Activated CD4-positive, alpha-beta memory T cell treated with anti-CD3 and anti-CD28 coated beads for 36 hours (primary cell): ENCODE results near the gene LRRC37A2. TPM values are rescaled to one million over a fixed set of nuclear protein-coding genes. Genes with fewer than 3 reads are reported as not detected.
"Not testable (repeated sequence)": the region's sequence is repeated elsewhere in the genome, so short reads cannot be mapped to it uniquely, and the experiment has no call there.

Experiments used
- CTCF ChIA-PET: fragments of 350-600 bp; sonication (Branson Sonifier 250); formaldehyde crosslinking; loops from one replicate; lab custom pipeline; 2021; ENCODE audit warnings: antibody characterized with exemption, inconsistent platforms; lab: Charles Lee
- POLR2A ChIA-PET: fragments of 350-600 bp; sonication (Branson Sonifier 250); formaldehyde crosslinking; loops from one replicate; lab custom pipeline; 2021; ENCODE audit warnings: antibody characterized with exemption; lab: Charles Lee
- DNase-seq: peaks from one replicate; pipeline ENCODE4 v3.0.0-alpha.2; 2020
- H3K27ac Mint-ChIP-seq: one replicate; pipeline ENCODE4 v1.8.0; 2021; ENCODE audit warnings: mixed read lengths
- H3K27me3 Mint-ChIP-seq: one replicate; pipeline ENCODE4 v1.8.0; 2021; ENCODE audit warnings: mixed read lengths
- H3K36me3 Mint-ChIP-seq: one replicate; pipeline ENCODE4 v1.8.0; 2021; ENCODE audit warnings: mixed read lengths
- H3K4me1 Mint-ChIP-seq: one replicate; pipeline ENCODE4 v1.8.0; 2021; ENCODE audit warnings: low read depth, mixed read lengths
- H3K4me3 Mint-ChIP-seq: one replicate; pipeline ENCODE4 v1.8.0; 2021; ENCODE audit warnings: mild to moderate bottlenecking, mixed read lengths
- H3K9me3 Mint-ChIP-seq: one replicate; pipeline ENCODE4 v1.8.0; 2021; ENCODE audit warnings: mixed read lengths
- intact Hi-C: fragments of 100-400 bp; cut with micrococcal nuclease; formaldehyde crosslinking; loops from one replicate; pipeline ENCODE4 v1.15.1; 2023
- total RNA-seq, 2 experiments: library from RNA; stranded (reverse); gene quantifications; one replicate each; pipeline ENCODE4 v1.2.3, GENCODE V29; 2021

Gene LRRC37A2
- total RNA-seq, 2 experiments from 2014 or later = 11.1 to 11.2 TPM

DNA sequence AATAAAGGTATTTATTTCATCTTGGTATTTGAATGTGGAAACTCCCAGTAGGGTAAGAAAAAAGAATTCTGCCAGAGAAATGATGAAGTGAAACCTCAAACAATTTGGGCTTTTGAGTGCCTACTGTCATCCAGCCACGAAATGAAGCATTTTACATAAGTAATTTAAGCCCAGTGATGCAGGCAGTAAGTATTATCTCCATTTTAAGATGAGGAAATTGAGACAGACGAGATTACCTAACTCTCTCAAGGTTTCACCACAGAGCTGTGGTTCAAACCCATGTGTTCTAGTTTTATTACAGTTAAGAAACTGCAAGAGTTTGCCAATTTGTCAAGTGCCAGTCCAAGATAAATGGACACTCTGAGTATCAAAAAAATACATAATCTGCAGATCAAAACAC lies 54.0 kb downstream of the LRRC37A2 start:
- H3K27ac Mint-ChIP-seq, intact Hi-C loops, DNase-seq, H3K9me3 Mint-ChIP-seq, POLR2A ChIA-PET, CTCF ChIA-PET, H3K4me1 Mint-ChIP-seq, H3K36me3 Mint-ChIP-seq, H3K4me3 Mint-ChIP-seq, H3K27me3 Mint-ChIP-seq: not testable (repeated sequence)

DNA sequence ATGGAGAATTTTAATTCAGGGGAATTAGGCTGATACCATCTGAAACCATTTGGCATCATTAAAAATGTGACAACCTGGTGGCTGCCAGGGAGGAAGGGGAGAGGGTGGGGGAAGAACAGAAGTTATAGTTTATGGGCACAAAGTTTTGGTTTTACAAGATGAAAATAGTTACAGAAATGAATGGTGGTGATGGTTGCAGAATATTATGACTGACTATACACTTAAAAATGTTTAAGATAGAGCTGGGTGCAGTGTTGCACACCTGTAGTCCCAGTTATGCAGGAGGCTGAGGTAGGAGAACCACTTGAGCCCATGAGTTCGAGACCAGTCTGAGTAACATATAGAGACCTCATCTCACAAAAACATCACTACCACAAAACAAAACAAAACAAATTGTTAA lies 54.7 kb downstream of the LRRC37A2 start:
- intact Hi-C loops, H3K4me3 Mint-ChIP-seq, H3K9me3 Mint-ChIP-seq, H3K27me3 Mint-ChIP-seq, H3K36me3 Mint-ChIP-seq, POLR2A ChIA-PET, DNase-seq, H3K27ac Mint-ChIP-seq, CTCF ChIA-PET, H3K4me1 Mint-ChIP-seq: not testable (repeated sequence)

GRCh38 chr17:46571796-46572195 lies 59.5 kb downstream of the LRRC37A2 start:
- CTCF ChIA-PET, H3K36me3 Mint-ChIP-seq, H3K4me1 Mint-ChIP-seq, H3K4me3 Mint-ChIP-seq, DNase-seq, H3K9me3 Mint-ChIP-seq, POLR2A ChIA-PET, intact Hi-C loops, H3K27me3 Mint-ChIP-seq, H3K27ac Mint-ChIP-seq: not testable (repeated sequence)

DNA sequence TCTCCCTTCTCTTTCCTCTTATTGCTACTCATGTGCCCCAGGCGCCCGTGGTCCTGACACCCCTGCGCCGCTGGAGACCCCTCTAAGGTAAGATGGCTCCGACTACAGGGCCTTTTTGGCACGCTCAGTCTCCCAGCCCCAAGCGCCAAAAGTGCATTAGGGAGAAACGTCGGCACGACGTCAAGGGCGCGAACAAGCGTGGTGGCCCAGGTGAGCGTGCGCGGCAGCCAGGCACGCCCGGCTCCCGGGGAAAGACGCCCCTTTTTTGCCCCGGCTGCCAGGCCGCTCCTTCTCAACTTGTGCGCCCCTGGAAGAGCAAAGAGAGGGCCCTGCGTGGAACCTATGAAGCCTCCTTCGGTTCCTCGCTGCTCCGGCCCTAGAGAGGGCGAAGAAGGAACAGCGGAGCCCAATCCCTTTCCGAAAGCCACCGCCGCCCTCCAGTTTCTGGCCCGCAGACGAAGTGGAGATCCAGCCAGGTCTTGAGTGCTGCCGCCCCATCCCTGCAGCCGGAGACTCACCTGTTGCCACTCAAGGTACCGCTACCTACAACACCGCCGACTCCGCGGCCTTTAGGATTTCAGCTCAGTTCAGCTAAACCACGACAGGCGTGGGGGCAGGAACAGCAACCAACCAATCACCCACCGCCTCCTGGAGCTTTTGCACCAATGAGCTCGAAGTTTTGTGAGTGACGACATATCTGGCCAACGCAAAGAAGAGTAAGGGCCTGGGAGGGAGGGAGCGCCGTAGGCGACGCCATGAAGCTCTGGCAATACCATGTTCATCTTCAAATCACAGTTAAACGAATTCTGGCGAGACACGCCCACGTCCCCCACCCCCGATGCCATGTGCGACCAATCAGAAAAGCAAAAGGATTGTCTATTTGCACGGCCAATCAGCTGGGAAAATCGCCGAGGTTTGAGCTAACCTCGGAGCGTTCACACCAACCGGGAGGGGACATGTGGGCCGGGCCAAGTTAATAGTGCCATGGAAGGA lies 67.1 kb downstream of the LRRC37A2 start, which contains the start of gene ARL17A:
ARL17A (minus strand) TSS at position 609 of the 993 bp plus-strand sequence. CDS start 3,369 bp downstream, outside the sequence.
- Mint-ChIP-seq H3K27ac (peak within 1 kb of the TSS; percentile 63), H3K4me3 (peak within 1 kb of the TSS; percentile 38)
- intact Hi-C loops, CTCF ChIA-PET, H3K4me1 Mint-ChIP-seq, H3K9me3 Mint-ChIP-seq, H3K27me3 Mint-ChIP-seq, H3K36me3 Mint-ChIP-seq, POLR2A ChIA-PET: not testable (repeated sequence)
- peak; percentile 96 for DNase-seq

DNA sequence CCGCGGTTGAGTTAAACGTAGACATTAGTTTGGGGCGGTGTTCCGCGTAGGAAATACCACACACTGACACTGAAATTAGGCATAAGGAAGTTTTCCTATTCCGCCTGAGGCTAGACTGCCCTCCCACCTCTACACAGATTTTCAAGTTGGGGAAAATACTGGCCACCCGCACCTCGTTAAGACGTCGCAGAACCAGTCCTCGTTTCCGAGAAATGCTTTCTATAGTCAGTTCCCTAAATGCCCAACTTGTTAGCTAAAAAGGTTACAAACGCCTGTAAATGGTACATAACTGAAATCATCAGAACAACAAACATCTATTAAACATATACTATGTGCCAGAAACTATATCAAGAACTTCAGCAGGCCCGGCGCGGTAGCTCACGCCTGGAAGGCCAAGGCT lies 67.8 kb downstream of the LRRC37A2 start:
- H3K36me3 Mint-ChIP-seq, H3K9me3 Mint-ChIP-seq, DNase-seq, H3K4me1 Mint-ChIP-seq, CTCF ChIA-PET, POLR2A ChIA-PET, H3K27me3 Mint-ChIP-seq, intact Hi-C loops: not testable (repeated sequence)
- Mint-ChIP-seq H3K4me3 (peak overlapping the region; percentile 38), H3K27ac (peak overlapping the region; percentile 63)

- DNase-seq, CTCF ChIA-PET, H3K9me3 Mint-ChIP-seq, H3K27ac Mint-ChIP-seq, H3K4me3 Mint-ChIP-seq, POLR2A ChIA-PET, intact Hi-C loops, H3K36me3 Mint-ChIP-seq, H3K4me1 Mint-ChIP-seq, H3K27me3 Mint-ChIP-seq: not testable (repeated sequence)
Observed at GRCh38 chr17:46585444-46585843, 73.2 kb downstream of the LRRC37A2 start.

DNA sequence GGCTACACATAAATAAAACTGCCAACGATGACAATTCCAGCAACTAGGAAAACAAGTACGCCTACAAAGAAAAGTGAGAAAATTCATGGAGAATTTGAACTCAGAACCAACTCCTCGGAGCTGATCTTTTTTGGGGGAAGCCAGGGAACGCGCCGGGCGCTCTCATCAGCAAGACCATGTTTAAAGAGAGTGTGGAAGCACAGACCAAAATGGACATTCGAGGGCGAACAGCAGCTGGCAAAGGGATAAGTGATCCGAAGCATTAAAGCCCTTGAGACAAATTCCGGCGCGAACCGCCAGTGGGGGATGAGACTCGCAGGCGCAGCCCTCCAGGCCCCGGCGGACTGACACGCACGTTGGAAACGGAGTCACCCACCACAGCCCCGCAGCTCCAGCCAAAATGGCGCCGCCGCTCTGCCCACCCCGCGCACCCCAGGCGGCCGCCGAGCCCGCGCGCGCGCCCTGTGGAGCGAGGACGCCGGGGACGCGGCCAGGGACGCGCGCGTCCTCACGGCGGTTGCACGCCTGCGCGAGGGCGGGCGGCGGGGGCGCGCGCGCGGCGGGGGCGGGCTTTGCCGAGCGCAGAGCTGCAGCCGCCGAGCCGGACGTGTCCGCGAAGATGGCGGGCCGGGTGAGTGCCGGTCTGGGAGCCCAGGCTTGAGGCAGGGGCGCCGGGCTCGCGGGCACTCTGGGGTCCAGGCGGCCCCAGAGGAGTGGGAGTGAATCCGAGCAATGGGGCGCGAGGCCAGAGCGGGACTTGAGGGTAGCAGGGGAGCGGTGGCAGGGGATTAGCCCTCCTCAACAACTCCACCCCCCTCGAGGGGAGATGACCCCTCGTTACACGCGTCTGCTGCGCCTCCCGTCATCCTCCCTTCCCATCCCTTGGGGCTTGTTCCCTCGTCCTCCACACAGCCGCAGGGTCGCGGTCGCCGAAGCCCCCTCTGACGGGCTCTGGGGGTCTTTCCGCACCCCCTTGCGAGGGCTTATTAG lies 78.2 kb downstream of the LRRC37A2 start, which contains the start of gene NSF:
NSF (plus strand) TSS at position 513 of the 990 bp plus-strand sequence; CDS start at position 620, 107 bp downstream.
- H3K4me3 Mint-ChIP-seq, H3K36me3 Mint-ChIP-seq, H3K4me1 Mint-ChIP-seq, H3K9me3 Mint-ChIP-seq, H3K27ac Mint-ChIP-seq, POLR2A ChIA-PET, CTCF ChIA-PET, H3K27me3 Mint-ChIP-seq, intact Hi-C loops, DNase-seq: not testable (repeated sequence)

DNA sequence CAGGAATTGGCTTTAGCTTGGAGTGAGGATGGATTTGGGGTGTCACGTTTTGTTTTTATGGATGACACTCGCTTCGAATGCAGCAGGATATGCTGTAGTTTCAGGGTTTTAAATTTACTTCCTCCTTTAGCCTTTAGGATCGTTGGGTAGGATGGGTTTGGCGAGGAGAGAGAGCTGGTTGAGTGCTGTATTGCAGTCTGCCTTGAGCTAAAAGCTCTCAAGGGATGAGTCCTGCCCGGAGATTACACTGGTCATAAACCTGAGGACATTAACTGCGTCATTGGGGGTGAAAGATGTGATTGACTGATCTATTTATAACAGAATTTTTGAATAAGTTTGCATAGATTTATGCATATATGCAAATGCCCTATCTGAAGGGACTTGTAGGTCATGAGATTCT lies 79.1 kb downstream of the LRRC37A2 start:
- H3K27ac Mint-ChIP-seq, intact Hi-C loops, H3K4me1 Mint-ChIP-seq: not testable (repeated sequence)

DNA sequence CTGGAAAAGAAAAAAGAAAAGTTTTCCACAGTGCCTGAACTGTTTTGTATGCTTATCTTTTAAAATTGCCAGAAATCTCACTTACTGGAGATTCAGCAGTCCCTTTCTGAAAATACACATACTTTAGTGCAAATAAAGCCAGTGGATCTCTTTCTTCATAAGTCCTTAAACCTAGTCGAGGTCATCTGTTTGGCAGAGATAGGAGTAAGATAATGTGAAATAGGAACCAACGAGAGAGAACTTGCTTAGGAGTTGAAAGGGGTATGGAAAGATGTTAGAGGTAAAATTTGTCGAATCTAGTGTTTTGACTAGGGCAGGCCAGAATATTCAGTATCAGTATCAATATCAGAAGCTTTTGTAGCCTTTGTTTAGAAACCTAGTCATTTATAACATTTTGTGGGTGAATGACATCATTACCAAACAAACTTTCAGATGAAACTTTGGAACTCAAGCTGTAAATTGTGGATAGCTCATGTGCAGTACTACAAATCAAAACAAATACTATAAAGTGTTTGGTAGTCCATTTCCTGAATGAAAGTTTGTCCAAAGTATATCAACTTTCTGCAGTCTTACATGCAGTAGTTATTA lies 86.2 kb downstream of the LRRC37A2 start:
- H3K36me3 Mint-ChIP-seq, H3K27ac Mint-ChIP-seq, POLR2A ChIA-PET, CTCF ChIA-PET, intact Hi-C loops, H3K9me3 Mint-ChIP-seq, H3K27me3 Mint-ChIP-seq, H3K4me1 Mint-ChIP-seq, H3K4me3 Mint-ChIP-seq, DNase-seq: not testable (repeated sequence)

More for the DNA sequence above, 79.1 kb downstream of the LRRC37A2 start:
- CTCF ChIA-PET, H3K27me3 Mint-ChIP-seq, H3K4me3 Mint-ChIP-seq, H3K9me3 Mint-ChIP-seq, POLR2A ChIA-PET, H3K36me3 Mint-ChIP-seq, DNase-seq: not testable (repeated sequence)

- H3K27me3 Mint-ChIP-seq, POLR2A ChIA-PET, intact Hi-C loops, H3K27ac Mint-ChIP-seq, H3K4me3 Mint-ChIP-seq, H3K36me3 Mint-ChIP-seq, DNase-seq, CTCF ChIA-PET, H3K4me1 Mint-ChIP-seq, H3K9me3 Mint-ChIP-seq: not testable (repeated sequence)
Observed at GRCh38 chr17:46600767-46601166, 88.5 kb downstream of the LRRC37A2 start.

GRCh38 chr17:46603125-46603524 lies 90.9 kb downstream of the LRRC37A2 start:
- H3K4me3 Mint-ChIP-seq, intact Hi-C loops, CTCF ChIA-PET, H3K27ac Mint-ChIP-seq, H3K9me3 Mint-ChIP-seq, H3K4me1 Mint-ChIP-seq, H3K36me3 Mint-ChIP-seq, POLR2A ChIA-PET, H3K27me3 Mint-ChIP-seq, DNase-seq: not testable (repeated sequence)
